HepG2 (cell line): ENCODE data around the gene SAMD10. TPM values are rescaled to one million over a fixed set of nuclear protein-coding genes. Genes with fewer than 3 reads are reported as not detected.
A peak's percentile ranks its signal among the peaks of the same experiment; 100 is the strongest.

Experiments
- AGO1 ChIP-seq: fragments of 200-400 bp; formaldehyde crosslinking; IDR thresholded peaks from 2 replicates; pipeline ENCODE4 v1.6.1; 2017; ENCODE audit warnings: mild to moderate bottlenecking, low read depth, low read length, moderate library complexity; ENCODE audit not compliant: poor library complexity, severe bottlenecking
- CHCHD3 ChIP-seq: sonication (generic); formaldehyde crosslinking; IDR thresholded peaks from 2 replicates; pipeline ENCODE4 v1.8.0; 2022; ENCODE audit warnings: mild to moderate bottlenecking, missing genetic modification reagents, moderate library complexity
- FOXK2 ChIP-seq: fragments of 450-650 bp; IDR thresholded peaks from 2 replicates; pipeline ENCODE4 v1.6.1; 2016
- KMT2A ChIP-seq: sonication (generic); formaldehyde crosslinking; IDR thresholded peaks from 2 replicates; pipeline ENCODE4 v1.4.0; 2020; ENCODE audit warnings: missing genetic modification reagents
- RBM22 ChIP-seq: fragments of 200-400 bp; formaldehyde crosslinking; optimal IDR thresholded peaks from 2 replicates; pipeline ENCODE3; 2017; ENCODE audit warnings: mild to moderate bottlenecking, low read length, moderate library complexity
- SP4 ChIP-seq: sonication (generic); formaldehyde crosslinking; IDR thresholded peaks from 2 replicates; pipeline ENCODE4 v1.8.1; 2023; ENCODE audit warnings: mild to moderate bottlenecking, missing genetic modification reagents
- TSC22D2 ChIP-seq: sonication (generic); formaldehyde crosslinking; IDR thresholded peaks from 2 replicates; pipeline ENCODE4 v1.5.1; 2020; ENCODE audit warnings: missing genetic modification reagents, mild to moderate bottlenecking, borderline replicate concordance
- ZFP90 ChIP-seq: sonication (generic); formaldehyde crosslinking; IDR thresholded peaks from 2 replicates; pipeline ENCODE4 v1.8.0; 2022; ENCODE audit warnings: missing genetic modification reagents, mild to moderate bottlenecking, inconsistent platforms, borderline replicate concordance
- ZNF24 ChIP-seq: fragments of 450-650 bp; IDR thresholded peaks from 2 replicates; pipeline ENCODE4 v1.6.1; 2017; ENCODE audit warnings: antibody characterized with exemption, mild to moderate bottlenecking
- ZNF501 ChIP-seq: sonication (generic); formaldehyde crosslinking; IDR thresholded peaks from 2 replicates; pipeline ENCODE4 v1.5.1; 2020; ENCODE audit warnings: mild to moderate bottlenecking, moderate library complexity, missing genetic modification reagents
- ZNF549 ChIP-seq: sonication (generic); formaldehyde crosslinking; IDR thresholded peaks from 2 replicates; pipeline ENCODE4 v1.5.0; 2020; ENCODE audit warnings: missing genetic modification reagents
- ZNF570 ChIP-seq: sonication (generic); formaldehyde crosslinking; IDR thresholded peaks from 2 replicates; pipeline ENCODE4 v1.4.0; 2020; ENCODE audit warnings: mild to moderate bottlenecking, missing genetic modification reagents, borderline replicate concordance
- ZNF768 ChIP-seq: sonication (generic); formaldehyde crosslinking; IDR thresholded peaks from 2 replicates; pipeline ENCODE4 v1.4.0; 2020; ENCODE audit warnings: missing genetic modification reagents
- polyA plus RNA-seq, 8 experiments: library from polyadenylated mRNA; depleted of rRNA in 3 of 8; stranded (reverse) in 7 of 8; unstranded in 1 of 8; fragments of >200 nt; fragmentation: Illumina TruSeq in 4 of 8; extraction: Trizol in 4 of 8; gene quantifications; 2 replicates each; pipeline versions ENCODE4 v1.2.1 to v1.2.3, GENCODE V29; 2011 to 2016; ENCODE audit warnings: low read depth in 4 of 8, missing spikeins in 1 of 8, mixed read lengths in 1 of 8; ENCODE audit not compliant: insufficient read depth in 1 of 8
- total RNA-seq, 5 experiments: library from RNA; depleted of rRNA; stranded (reverse); fragments of >200 nt; fragmentation: Illumina TruSeq; extraction: Trizol; gene quantifications; 2 replicates each; pipeline ENCODE4 v1.2.3, GENCODE V29; 2016; ENCODE audit warnings: low read depth in 1 of 5
- TF ChIP-seq, protein P1 (sequence below): sonication (generic); formaldehyde crosslinking; IDR thresholded peaks from 2 replicates; pipeline ENCODE4 v1.5.1; 2020; ENCODE audit warnings: missing genetic modification reagents, mild to moderate bottlenecking, borderline replicate concordance
- TF ChIP-seq, protein P2 (sequence below): sonication (generic); formaldehyde crosslinking; IDR thresholded peaks from 2 replicates; pipeline ENCODE4 v1.4.0; 2020; ENCODE audit warnings: missing genetic modification reagents, borderline replicate concordance
- TF ChIP-seq, protein P3 (sequence below): sonication (generic); formaldehyde crosslinking; IDR thresholded peaks from 2 replicates; pipeline ENCODE4 v1.4.0; 2020; ENCODE audit warnings: missing genetic modification reagents

Gene SAMD10
- total and polyA plus RNA-seq, 2 of the 13 experiments (the other 11 are each of a cell fraction or from before 2014, with no cell fraction given) = 6.1 to 11.0 TPM

DNA sequence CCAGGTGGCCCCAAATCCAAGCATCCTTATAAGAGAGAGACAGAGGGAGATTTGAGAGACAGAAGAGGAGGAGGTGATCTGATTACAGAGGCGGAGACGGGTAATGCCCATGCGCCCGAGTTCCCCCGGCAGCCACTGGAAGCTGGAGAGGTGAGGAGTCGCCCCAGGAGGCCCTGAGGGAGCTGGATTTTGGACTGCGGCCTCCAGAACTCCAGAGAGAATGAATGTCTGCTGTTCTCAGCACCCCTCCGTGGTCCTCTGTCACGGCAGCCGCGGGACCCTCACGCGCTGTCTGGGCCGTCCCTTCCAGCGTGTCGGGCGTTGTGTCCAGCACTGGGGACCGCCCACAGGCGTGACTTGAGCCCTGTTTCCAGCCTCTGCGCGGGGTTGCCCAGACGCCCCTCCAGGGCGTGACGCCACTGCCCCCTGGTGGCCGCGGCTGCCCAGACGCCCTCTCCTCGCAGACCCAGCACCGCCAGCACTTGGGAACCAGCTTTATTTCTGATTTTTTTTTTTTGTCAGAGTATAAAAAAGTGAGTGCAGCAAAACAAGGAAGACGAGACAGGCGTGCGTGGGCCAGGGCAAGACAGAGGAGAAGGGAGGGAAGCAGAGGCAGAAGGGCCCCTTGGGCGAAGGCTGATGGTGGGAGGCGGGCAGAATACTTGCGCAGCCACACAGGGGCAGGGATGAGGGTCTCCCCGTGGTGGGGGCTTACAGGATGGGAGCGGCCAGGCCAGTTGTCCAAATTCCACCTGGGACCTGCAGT lies 5.6 kb downstream of the SAMD10 start (continued):
- peak; percentile 84 for TF ChIP-seq ZNF768 (CRISPR knock-in tag)
- TF ChIP-seq AGO1 = peak; percentile 91
- peak; percentile 75 for TF ChIP-seq KMT2A
- TF ChIP-seq, protein P1, sequence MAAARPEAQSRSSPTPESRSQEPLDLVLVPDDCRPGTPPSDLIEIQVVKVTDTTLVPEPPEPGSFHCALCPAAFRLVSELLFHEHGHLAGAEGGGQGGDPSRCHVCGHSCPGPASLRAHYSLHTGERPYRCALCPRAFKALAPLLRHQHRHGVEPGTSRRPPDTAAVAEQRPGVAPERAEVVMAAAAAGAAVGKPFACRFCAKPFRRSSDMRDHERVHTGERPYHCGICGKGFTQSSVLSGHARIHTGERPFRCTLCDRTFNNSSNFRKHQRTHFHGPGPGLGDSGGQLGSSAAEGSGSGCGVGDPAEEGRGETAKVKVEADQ (CRISPR knock-in tag) = no peak; the same call in 1 of the 2 replicates
- no peak for TF ChIP-seq FOXK2
- TF ChIP-seq ZFP90 (CRISPR knock-in tag) = peak; percentile 97
- TF ChIP-seq, protein P2, sequence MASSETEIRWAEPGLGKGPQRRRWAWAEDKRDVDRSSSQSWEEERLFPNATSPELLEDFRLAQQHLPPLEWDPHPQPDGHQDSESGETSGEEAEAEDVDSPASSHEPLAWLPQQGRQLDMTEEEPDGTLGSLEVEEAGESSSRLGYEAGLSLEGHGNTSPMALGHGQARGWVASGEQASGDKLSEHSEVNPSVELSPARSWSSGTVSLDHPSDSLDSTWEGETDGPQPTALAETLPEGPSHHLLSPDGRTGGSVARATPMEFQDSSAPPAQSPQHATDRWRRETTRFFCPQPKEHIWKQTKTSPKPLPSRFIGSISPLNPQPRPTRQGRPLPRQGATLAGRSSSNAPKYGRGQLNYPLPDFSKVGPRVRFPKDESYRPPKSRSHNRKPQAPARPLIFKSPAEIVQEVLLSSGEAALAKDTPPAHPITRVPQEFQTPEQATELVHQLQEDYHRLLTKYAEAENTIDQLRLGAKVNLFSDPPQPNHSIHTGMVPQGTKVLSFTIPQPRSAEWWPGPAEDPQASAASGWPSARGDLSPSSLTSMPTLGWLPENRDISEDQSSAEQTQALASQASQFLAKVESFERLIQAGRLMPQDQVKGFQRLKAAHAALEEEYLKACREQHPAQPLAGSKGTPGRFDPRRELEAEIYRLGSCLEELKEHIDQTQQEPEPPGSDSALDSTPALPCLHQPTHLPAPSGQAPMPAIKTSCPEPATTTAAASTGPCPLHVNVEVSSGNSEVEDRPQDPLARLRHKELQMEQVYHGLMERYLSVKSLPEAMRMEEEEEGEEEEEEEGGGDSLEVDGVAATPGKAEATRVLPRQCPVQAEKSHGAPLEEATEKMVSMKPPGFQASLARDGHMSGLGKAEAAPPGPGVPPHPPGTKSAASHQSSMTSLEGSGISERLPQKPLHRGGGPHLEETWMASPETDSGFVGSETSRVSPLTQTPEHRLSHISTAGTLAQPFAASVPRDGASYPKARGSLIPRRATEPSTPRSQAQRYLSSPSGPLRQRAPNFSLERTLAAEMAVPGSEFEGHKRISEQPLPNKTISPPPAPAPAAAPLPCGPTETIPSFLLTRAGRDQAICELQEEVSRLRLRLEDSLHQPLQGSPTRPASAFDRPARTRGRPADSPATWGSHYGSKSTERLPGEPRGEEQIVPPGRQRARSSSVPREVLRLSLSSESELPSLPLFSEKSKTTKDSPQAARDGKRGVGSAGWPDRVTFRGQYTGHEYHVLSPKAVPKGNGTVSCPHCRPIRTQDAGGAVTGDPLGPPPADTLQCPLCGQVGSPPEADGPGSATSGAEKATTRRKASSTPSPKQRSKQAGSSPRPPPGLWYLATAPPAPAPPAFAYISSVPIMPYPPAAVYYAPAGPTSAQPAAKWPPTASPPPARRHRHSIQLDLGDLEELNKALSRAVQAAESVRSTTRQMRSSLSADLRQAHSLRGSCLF = peak; percentile 82; the same call in 1 of the 2 replicates
- peak; percentile 51; the same call in 1 of the 2 replicates for TF ChIP-seq ZNF24
- peak; percentile 85 for TF ChIP-seq RBM22
- peak; percentile 94 for TF ChIP-seq ZNF501
- TF ChIP-seq CHCHD3 = 0 out of 2 replicates have a peak, but pooled peaks have one; percentile 69
- peak; percentile 93 for TF ChIP-seq SP4 (CRISPR knock-in tag)
- TF ChIP-seq, protein P3, sequence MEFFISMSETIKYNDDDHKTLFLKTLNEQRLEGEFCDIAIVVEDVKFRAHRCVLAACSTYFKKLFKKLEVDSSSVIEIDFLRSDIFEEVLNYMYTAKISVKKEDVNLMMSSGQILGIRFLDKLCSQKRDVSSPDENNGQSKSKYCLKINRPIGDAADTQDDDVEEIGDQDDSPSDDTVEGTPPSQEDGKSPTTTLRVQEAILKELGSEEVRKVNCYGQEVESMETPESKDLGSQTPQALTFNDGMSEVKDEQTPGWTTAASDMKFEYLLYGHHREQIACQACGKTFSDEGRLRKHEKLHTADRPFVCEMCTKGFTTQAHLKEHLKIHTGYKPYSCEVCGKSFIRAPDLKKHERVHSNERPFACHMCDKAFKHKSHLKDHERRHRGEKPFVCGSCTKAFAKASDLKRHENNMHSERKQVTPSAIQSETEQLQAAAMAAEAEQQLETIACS (CRISPR knock-in tag) = peak; percentile 69; the same call in 1 of the 2 replicates
- no peak for TF ChIP-seq ZNF570 (CRISPR knock-in tag)
- peak; percentile 76; the same call in 1 of the 2 replicates for TF ChIP-seq TSC22D2 (CRISPR knock-in tag)
- TF ChIP-seq ZNF549 = no peak
